SIG-M5 treated with dmso at 0.1 percent for 504 hours (cell line): ENCODE data around the gene RHCG.
"Not testable (repeated sequence)": the region's sequence is repeated elsewhere in the genome, so short reads cannot be mapped to it uniquely, and the experiment has no call there.

ENCODE experiments used
- DNase-seq: peaks from one replicate; lab custom pipeline; 2025; ENCODE audit not compliant: unreplicated experiment; lab: John Stamatoyannopoulos, UW

Gene RHCG

GRCh38 chr15:89479173-89479572 is 17.2 kb downstream of the RHCG start:
- DNase-seq, result no peak

- no peak for DNase-seq
Observed at GRCh38 chr15:89477411-89478242, 18.8 kb downstream of the RHCG start.

GRCh38 chr15:89475661-89476060 is 20.7 kb downstream of the RHCG start:
- DNase-seq, result no peak

GRCh38 chr15:89472785-89473256 is 23.6 kb downstream of the RHCG start:
- DNase-seq, result peak; percentile 48

- no peak for DNase-seq
Observed at GRCh38 chr15:89469426-89470096, 26.8 kb downstream of the RHCG start.

- not testable (repeated sequence) for DNase-seq
Observed at GRCh38 chr15:89468813-89469212, 27.6 kb downstream of the RHCG start.

GRCh38 chr15:89463113-89463512 is 33.3 kb downstream of the RHCG start:
- DNase-seq, result no peak

GRCh38 chr15:89462198-89462912 is 34.0 kb downstream of the RHCG start:
- no peak for DNase-seq

GRCh38 chr15:89461386-89461785 is 35.0 kb downstream of the RHCG start:
- no peak for DNase-seq

GRCh38 chr15:89460048-89460447 is 36.3 kb downstream of the RHCG start:
- no peak for DNase-seq

GRCh38 chr15:89459271-89460038 is 36.9 kb downstream of the RHCG start:
- DNase-seq, result no peak

- no peak for DNase-seq
Observed at GRCh38 chr15:89458440-89458839, 37.9 kb downstream of the RHCG start.

- DNase-seq, result peak; percentile 34
Observed at GRCh38 chr15:89457086-89457485, 39.3 kb downstream of the RHCG start.

- no peak for DNase-seq
Observed at GRCh38 chr15:89455535-89455934, 40.8 kb downstream of the RHCG start.

- no peak for DNase-seq
Observed at GRCh38 chr15:89452330-89452836, 44.0 kb downstream of the RHCG start.

- DNase-seq, result no peak
Observed at GRCh38 chr15:89451846-89452245, 44.5 kb downstream of the RHCG start.

- no peak for DNase-seq
Observed at GRCh38 chr15:89450076-89451006, 46.0 kb downstream of the RHCG start.

GRCh38 chr15:89448825-89449224 is 47.6 kb downstream of the RHCG start:
- no peak for DNase-seq

GRCh38 chr15:89447676-89448075 is 48.7 kb downstream of the RHCG start:
- DNase-seq, result no peak
